Measurements from ENCODE around the gene CABP7. TPM values are rescaled to one million over a fixed set of nuclear protein-coding genes. Genes with fewer than 3 reads are reported as not detected.

The CABP7 gene
- total RNA-seq, 1 experiment from 2014 or later, result not detected

DNA sequence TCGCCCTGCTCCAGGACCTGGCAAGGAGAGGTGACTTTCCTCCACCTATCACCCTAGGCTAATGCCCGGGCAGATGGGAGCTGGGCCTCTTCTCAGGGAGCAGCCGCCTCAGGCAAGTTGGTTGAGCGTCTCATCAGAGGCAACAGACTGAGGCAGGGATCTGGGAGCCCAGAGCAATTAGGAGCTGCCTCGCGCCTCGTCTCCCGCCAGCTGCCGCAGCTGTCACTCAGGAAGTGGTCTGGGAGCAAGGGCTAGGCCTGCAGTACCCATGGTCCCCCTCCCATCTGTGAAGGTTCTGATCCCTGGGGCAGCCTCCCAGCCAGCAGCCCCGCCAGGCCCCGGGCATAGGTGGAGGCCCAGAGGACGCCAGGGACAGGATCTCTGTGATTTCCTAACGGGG is 4.6 kb upstream of the CABP7 start (continued):
- no peak for TF ChIP-seq ELF1 (IDR thresholded peaks at IDR 0.05; ENCODE audit: borderline replicate concordance, low read depth)
- no peak for TF ChIP-seq EZH2 (IDR thresholded peaks at IDR 0.05)
- no peak for TF ChIP-seq TCF7L2 (IDR thresholded peaks at IDR 0.05; ENCODE audit: borderline replicate concordance, extremely low read depth, insufficient read depth, insufficient read length)
- no peak for TF ChIP-seq CEBPB (IDR thresholded peaks at IDR 0.05; ENCODE audit: low read depth)
- no peak for TF ChIP-seq RAD21 (IDR thresholded peaks at IDR 0.05; ENCODE audit: low read depth)
- TF ChIP-seq CBX3 (IDR thresholded peaks at IDR 0.05; ENCODE audit: low read depth), result no peak
- no peak for TF ChIP-seq EGR1 (IDR thresholded peaks at IDR 0.05; ENCODE audit: low read depth)
- no peak for TF ChIP-seq JUND (IDR thresholded peaks at IDR 0.05)
- TF ChIP-seq, protein P1, sequence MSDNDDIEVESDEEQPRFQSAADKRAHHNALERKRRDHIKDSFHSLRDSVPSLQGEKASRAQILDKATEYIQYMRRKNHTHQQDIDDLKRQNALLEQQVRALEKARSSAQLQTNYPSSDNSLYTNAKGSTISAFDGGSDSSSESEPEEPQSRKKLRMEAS (IDR thresholded peaks at IDR 0.05), result no peak

DNA sequence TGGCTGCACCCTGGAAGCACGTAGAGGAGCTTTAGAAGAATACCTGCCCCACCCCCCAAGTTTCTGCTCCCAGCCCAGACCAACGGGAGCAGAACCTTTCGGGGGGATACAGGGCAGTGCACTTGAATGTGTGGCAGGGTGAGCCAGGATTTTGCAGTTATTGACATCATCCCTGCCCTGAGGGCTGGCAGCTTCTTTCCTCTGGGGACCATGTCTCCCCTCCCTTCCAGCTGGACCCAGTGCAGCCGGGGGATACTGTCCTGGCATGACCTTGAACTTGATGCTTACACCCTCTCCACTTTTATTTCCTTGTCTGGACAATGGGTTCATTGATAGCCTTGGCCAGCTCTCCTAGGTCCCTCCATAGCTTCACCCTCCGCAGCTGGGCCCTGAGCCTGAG is 4.1 kb upstream of the CABP7 start:
- Histone ChIP-seq H3K27ac (ENCODE audit: low read depth, low read length) (no peak overlapping the region), H3K4me1 (ENCODE audit: control insufficient read depth in 1 of 2, insufficient read depth in 2 of 2, low read length in 2 of 2) (no peaks in the 10 kb centered on the region), H3K79me2 (ENCODE audit: insufficient read depth, low read length) (no peaks in the 10 kb centered on the region), H2AFZ (ENCODE audit: low read depth, low read length, poor library complexity, severe bottlenecking) (no peak overlapping the region), H3K9me2 (ENCODE audit: insufficient read depth) (no peaks in the 10 kb centered on the region), H3K9ac (ENCODE audit: low read length) (no peak overlapping the region), H3K27me3 (ENCODE audit: insufficient read depth, low read length) (no peaks in the 10 kb centered on the region), H3K9me3 (ENCODE audit: control insufficient read depth in 1 of 2, insufficient read depth in 1 of 2, low read depth in 1 of 2, low read length in 2 of 2) (no peaks in the 10 kb centered on the region), H3K36me3 (ENCODE audit: control insufficient read depth in 1 of 2, insufficient read depth in 2 of 2, low read length in 2 of 2) (no peaks in the 10 kb centered on the region), H3K4me2 (ENCODE audit: low read length) (no peak overlapping the region), H3K4me3 (replicated peaks in 1 of 2; ENCODE audit: low read depth in 1 of 2, low read length in 2 of 2) (no peak overlapping the region), H4K20me1 (ENCODE audit: insufficient read depth) (no peaks in the 10 kb centered on the region)
- ChIA-PET CTCF (interaction anchor here (0.6 kb wide), 1 partner anchor 374 kb away, joined by 4 read pairs; no protein-coding TSS in a partner anchor), POLR2A (no interaction called here), RAD21 (ENCODE audit: low non-redundant PET in 1 of 2, low total read pairs in 2 of 2, uncharacterized antibody in 2 of 2, unreplicated experiment in 2 of 2) (no interaction called here)
- no peak for TF ChIP-seq YY1 (IDR thresholded peaks at IDR 0.05; ENCODE audit: extremely low read depth, insufficient replicate concordance, low read depth, low read length)
- no peak for TF ChIP-seq EGR1 (IDR thresholded peaks at IDR 0.05; ENCODE audit: low read depth)
- TF ChIP-seq JUND (IDR thresholded peaks at IDR 0.05), result no peak
- no peak for TF ChIP-seq SRF (IDR thresholded peaks at IDR 0.05; ENCODE audit: low read depth)
- no peak for TF ChIP-seq ZNF274 (IDR thresholded peaks at IDR 0.05; ENCODE audit: low read depth, low read length)
- no peak for TF ChIP-seq SP1 (IDR thresholded peaks at IDR 0.05; ENCODE audit: low read depth)
- DNase-seq (ENCODE audit: low read depth, low spot score) (no peak), ATAC-seq (no peak)
- BruUV-seq (replicated peaks), result no TSS peak
- intact Hi-C loops (cut with micrococcal nuclease), result no loop called here
